ENCODE data around the gene GFRA4.

GFRA4 gene

GRCh38 chr20:3710011-3710466, 46.8 kb upstream of the GFRA4 start:
- H3K79me2 ChIP-seq (ENCODE audit: control insufficient read depth, insufficient read depth, low read length, poor library complexity) = no peaks in the 10 kb centered on the region
- H2BK12ac ChIP-seq (ENCODE audit: low read length) = no peak overlapping the region
- no peak overlapping the region for H2AFZ ChIP-seq (ENCODE audit: insufficient read depth, low read length, poor library complexity)
- no peak overlapping the region for H2BK5ac ChIP-seq (ENCODE audit: low read depth, low read length, poor library complexity)
- H3K4ac ChIP-seq (ENCODE audit: low read depth, low read length) = no peak overlapping the region
- H2BK120ac ChIP-seq (ENCODE audit: insufficient read depth, low read length, poor library complexity) = no peak overlapping the region
- no peaks in the 10 kb centered on the region for H3K4me1 ChIP-seq (ENCODE audit: control insufficient read depth in 1 of 2, insufficient read depth in 2 of 2, low read length in 2 of 2)
- H3K4me2 ChIP-seq (ENCODE audit: low read length) = no peak overlapping the region
- H2AK5ac ChIP-seq (ENCODE audit: low read length) = no peak overlapping the region
- no peak for DNase-seq
- H3K36me3 ChIP-seq (ENCODE audit: control insufficient read depth in 1 of 2, insufficient read depth in 2 of 2, low read length in 2 of 2) = no peaks in the 10 kb centered on the region
- no peak overlapping the region for H3K4me3 ChIP-seq (ENCODE audit: low read depth, low read length)
- no peaks in the 10 kb centered on the region for H3K9me3 ChIP-seq (ENCODE audit: insufficient read depth, low read depth, low read length)
- no peaks in the 10 kb centered on the region for H3K27me3 ChIP-seq (ENCODE audit: insufficient read depth, low read length)
- no peak overlapping the region for H4K8ac ChIP-seq (ENCODE audit: low read depth, low read length)
- no peak overlapping the region for H3K23ac ChIP-seq (ENCODE audit: low read length)
- H3K9ac ChIP-seq (ENCODE audit: low read length) = no peak overlapping the region
- no peak overlapping the region for H3K14ac ChIP-seq (ENCODE audit: low read length)
- H4K12ac ChIP-seq (ENCODE audit: low read depth, low read length) = no peak overlapping the region
- WGBS (ENCODE audit: extremely low coverage, insufficient coverage, insufficient read length) = no CpG with 5 or more reads among the region's 6 CpGs
- H3K79me1 ChIP-seq (ENCODE audit: low read length) = no peaks in the 10 kb centered on the region
- no peak overlapping the region for H3K27ac ChIP-seq (ENCODE audit: low read depth, low read length)
- no peak overlapping the region for H4K91ac ChIP-seq (ENCODE audit: low read depth, low read length)
- H3K18ac ChIP-seq (ENCODE audit: low read length) = no peak overlapping the region

GRCh38 chr20:3707508-3707899, 44.3 kb upstream of the GFRA4 start:
- Histone ChIP-seq H3K9ac (ENCODE audit: low read length) (no peak overlapping the region), H2AFZ (ENCODE audit: insufficient read depth, low read length, poor library complexity) (no peak overlapping the region)
- DNase-seq = no peak

GRCh38 chr20:3706774-3707507, 43.7 kb upstream of the GFRA4 start:
- H3K23ac ChIP-seq (ENCODE audit: low read length) = no peak overlapping the region
- H3K4ac ChIP-seq (ENCODE audit: low read depth, low read length) = no peak overlapping the region
- no peak overlapping the region for H4K12ac ChIP-seq (ENCODE audit: low read depth, low read length)
- no peak overlapping the region for H3K9ac ChIP-seq (ENCODE audit: low read length)
- no peak overlapping the region for H2AK5ac ChIP-seq (ENCODE audit: low read length)
- H2BK12ac ChIP-seq (ENCODE audit: low read length) = no peak overlapping the region
- no peaks in the 10 kb centered on the region for H3K36me3 ChIP-seq (ENCODE audit: control insufficient read depth in 1 of 2, insufficient read depth in 2 of 2, low read length in 2 of 2)
- H3K79me1 ChIP-seq (ENCODE audit: low read length) = no peaks in the 10 kb centered on the region
- no peak overlapping the region for H3K27ac ChIP-seq (ENCODE audit: low read depth, low read length)
- H4K8ac ChIP-seq (ENCODE audit: low read depth, low read length) = no peak overlapping the region
- H3K27me3 ChIP-seq (ENCODE audit: insufficient read depth, low read length) = no peaks in the 10 kb centered on the region
- no peak overlapping the region for H3K14ac ChIP-seq (ENCODE audit: low read length)
- no peak overlapping the region for H2AFZ ChIP-seq (ENCODE audit: insufficient read depth, low read length, poor library complexity)
- H3K9me3 ChIP-seq (ENCODE audit: insufficient read depth, low read depth, low read length) = peaks cover 4% of the 10 kb centered on the region
- no peaks in the 10 kb centered on the region for H3K4me1 ChIP-seq (ENCODE audit: control insufficient read depth in 1 of 2, insufficient read depth in 2 of 2, low read length in 2 of 2)
- H4K91ac ChIP-seq (ENCODE audit: low read depth, low read length) = no peak overlapping the region
- no CpG with 5 or more reads among the region's 10 CpGs for WGBS (ENCODE audit: extremely low coverage, insufficient coverage, insufficient read length)
- H3K4me2 ChIP-seq (ENCODE audit: low read length) = no peak overlapping the region
- no peaks in the 10 kb centered on the region for H3K79me2 ChIP-seq (ENCODE audit: control insufficient read depth, insufficient read depth, low read length, poor library complexity)
- H3K4me3 ChIP-seq (ENCODE audit: low read depth, low read length) = no peak overlapping the region
- peak in 1 of 2 donors; percentile 21 for DNase-seq
- H2BK5ac ChIP-seq (ENCODE audit: low read depth, low read length, poor library complexity) = no peak overlapping the region
- H3K18ac ChIP-seq (ENCODE audit: low read length) = no peak overlapping the region
- H2BK120ac ChIP-seq (ENCODE audit: insufficient read depth, low read length, poor library complexity) = no peak overlapping the region

More at GRCh38 chr20:3707508-3707899, 44.3 kb upstream of the GFRA4 start:
- Histone ChIP-seq H3K23ac (ENCODE audit: low read length) (no peak overlapping the region), H3K79me2 (ENCODE audit: control insufficient read depth, insufficient read depth, low read length, poor library complexity) (no peaks in the 10 kb centered on the region), H2AK5ac (ENCODE audit: low read length) (no peak overlapping the region), H3K27me3 (ENCODE audit: insufficient read depth, low read length) (no peaks in the 10 kb centered on the region), H3K4ac (ENCODE audit: low read depth, low read length) (no peak overlapping the region), H3K18ac (ENCODE audit: low read length) (no peak overlapping the region), H3K4me2 (ENCODE audit: low read length) (no peak overlapping the region), H3K9me3 (ENCODE audit: insufficient read depth, low read depth, low read length) (peaks cover 4% of the 10 kb centered on the region), H2BK12ac (ENCODE audit: low read length) (no peak overlapping the region), H3K4me1 (ENCODE audit: control insufficient read depth in 1 of 2, insufficient read depth in 2 of 2, low read length in 2 of 2) (no peaks in the 10 kb centered on the region), H2BK120ac (ENCODE audit: insufficient read depth, low read length, poor library complexity) (no peak overlapping the region), H3K4me3 (ENCODE audit: low read depth, low read length) (no peak overlapping the region), H3K14ac (ENCODE audit: low read length) (no peak overlapping the region), H3K36me3 (ENCODE audit: control insufficient read depth in 1 of 2, insufficient read depth in 2 of 2, low read length in 2 of 2) (no peaks in the 10 kb centered on the region), H4K12ac (ENCODE audit: low read depth, low read length) (no peak overlapping the region), H3K27ac (ENCODE audit: low read depth, low read length) (no peak overlapping the region), H3K79me1 (ENCODE audit: low read length) (no peaks in the 10 kb centered on the region), H4K91ac (ENCODE audit: low read depth, low read length) (no peak overlapping the region), H4K8ac (ENCODE audit: low read depth, low read length) (no peak overlapping the region), H2BK5ac (ENCODE audit: low read depth, low read length, poor library complexity) (no peak overlapping the region)
- WGBS (ENCODE audit: extremely low coverage, insufficient coverage, insufficient read length) = no CpG with 5 or more reads among the region's 3 CpGs

- H4K91ac ChIP-seq (ENCODE audit: low read depth, low read length) = no peak overlapping the region
- DNase-seq = no peak
- no CpG with 5 or more reads among the region's 31 CpGs for WGBS (ENCODE audit: extremely low coverage, insufficient coverage, insufficient read length)
- no peak overlapping the region for H3K14ac ChIP-seq (ENCODE audit: low read length)
- H2BK12ac ChIP-seq (ENCODE audit: low read length) = no peak overlapping the region
- no peaks in the 10 kb centered on the region for H3K27me3 ChIP-seq (ENCODE audit: insufficient read depth, low read length)
- H3K4ac ChIP-seq (ENCODE audit: low read depth, low read length) = no peak overlapping the region
- H2AK5ac ChIP-seq (ENCODE audit: low read length) = no peak overlapping the region
- H3K9me3 ChIP-seq (ENCODE audit: insufficient read depth, low read depth, low read length) = peaks cover 4% of the 10 kb centered on the region
- no peak overlapping the region for H3K18ac ChIP-seq (ENCODE audit: low read length)
- no peaks in the 10 kb centered on the region for H3K36me3 ChIP-seq (ENCODE audit: control insufficient read depth in 1 of 2, insufficient read depth in 2 of 2, low read length in 2 of 2)
- no peak overlapping the region for H3K27ac ChIP-seq (ENCODE audit: low read depth, low read length)
- H2BK5ac ChIP-seq (ENCODE audit: low read depth, low read length, poor library complexity) = no peak overlapping the region
- no peak overlapping the region for H2AFZ ChIP-seq (ENCODE audit: insufficient read depth, low read length, poor library complexity)
- no peak overlapping the region for H4K12ac ChIP-seq (ENCODE audit: low read depth, low read length)
- H3K4me1 ChIP-seq (ENCODE audit: control insufficient read depth in 1 of 2, insufficient read depth in 2 of 2, low read length in 2 of 2) = no peaks in the 10 kb centered on the region
- no peaks in the 10 kb centered on the region for H3K79me1 ChIP-seq (ENCODE audit: low read length)
- H3K79me2 ChIP-seq (ENCODE audit: control insufficient read depth, insufficient read depth, low read length, poor library complexity) = no peaks in the 10 kb centered on the region
- H3K9ac ChIP-seq (ENCODE audit: low read length) = no peak overlapping the region
- H3K4me3 ChIP-seq (ENCODE audit: low read depth, low read length) = no peak overlapping the region
- H2BK120ac ChIP-seq (ENCODE audit: insufficient read depth, low read length, poor library complexity) = no peak overlapping the region
- no peak overlapping the region for H3K23ac ChIP-seq (ENCODE audit: low read length)
- no peak overlapping the region for H4K8ac ChIP-seq (ENCODE audit: low read depth, low read length)
- no peak overlapping the region for H3K4me2 ChIP-seq (ENCODE audit: low read length)
Measured at GRCh38 chr20:3705970-3706739, 43.0 kb upstream of the GFRA4 start.
